Heart left ventricle (tissue), 16 donors: ENCODE data around the gene ZBTB4. TPM values are rescaled to one million over a fixed set of nuclear protein-coding genes. Genes with fewer than 3 reads are reported as not detected.

Experiments used
- ATAC-seq, 4 donors: fragments of 200-7000 bp; cut with Tn5 transposase; one replicate each; pipeline ENCODE4 v1.9.1; 2020 to 2022; ENCODE audit warnings: moderate library complexity in 4 of 4, mild to moderate bottlenecking in 3 of 4, moderate number of reproducible peaks in 1 of 4
- DNase-seq, 5 donors: peaks; one replicate each; pipeline ENCODE4 v3.0.0-alpha.2; 2020
- H3K27ac ChIP-seq, 12 donors: fragments of 200-600 bp; sonication (generic) in 4 of 12; one replicate each; pipeline versions ENCODE4 v1.5.0 to v1.8.0; 2016 to 2022; ENCODE audit warnings: mild to moderate bottlenecking in 2 of 12
- H3K27me3 ChIP-seq, 9 donors: fragments of 200-600 bp; sonication (generic) in 2 of 9; one replicate each; pipeline versions ENCODE4 v1.5.1 to v1.8.0; 2016 to 2022; ENCODE audit warnings: mild to moderate bottlenecking in 3 of 9
- H3K36me3 ChIP-seq, 9 donors: fragments of 200-600 bp; sonication (generic) in 2 of 9; one replicate each; pipeline versions ENCODE4 v1.5.0 to v1.8.0; 2018 to 2022; ENCODE audit warnings: mild to moderate bottlenecking in 2 of 9
- H3K4me1 ChIP-seq, 12 donors: fragments of 200-600 bp; sonication (generic) in 4 of 12; one replicate each; pipeline versions ENCODE4 v1.5.0 to v1.8.0; 2016 to 2022; ENCODE audit warnings: mild to moderate bottlenecking in 3 of 12
- H3K4me3 ChIP-seq, 12 donors: fragments of 200-600 bp; sonication (generic) in 4 of 12; one replicate each; pipeline versions ENCODE4 v1.5.0 to v1.8.0; 2017 to 2022; ENCODE audit warnings: mild to moderate bottlenecking in 9 of 12, moderate library complexity in 4 of 12
- H3K9me3 ChIP-seq, 12 donors: fragments of 200-600 bp; sonication (generic) in 4 of 12; one replicate each; pipeline versions ENCODE4 v1.5.0 to v1.8.0; 2016 to 2022; ENCODE audit warnings: mild to moderate bottlenecking in 1 of 12
- POLR2A ChIP-seq, 2 donors: fragments of 450-650 bp; IDR thresholded peaks; one replicate each; pipeline ENCODE4 v1.6.1; 2017; ENCODE audit warnings: antibody characterized with exemption in 2 of 2, mild to moderate bottlenecking in 2 of 2, moderate library complexity in 2 of 2
- WGBS, 4 donors: extraction: QIAGEN DNeasy Blood & Tissue Kit in 2 of 4; methylation state at CpG; one replicate each; pipeline versions ENCODE4 v1.1.5 to v1.1.7; 2013 to 2018; 5-methylcytosine and 5-hydroxymethylcytosine counted together
- intact Hi-C, 10 donors: fragments of 100-400 bp; cut with DNase I; formaldehyde crosslinking; loops; one replicate each; pipeline versions ENCODE4 v1.11.1 to v1.14.2; 2022
- polyA plus RNA-seq, 2 donors: library from polyadenylated mRNA; stranded (reverse); fragments of 200-250 nt; gene quantifications; one replicate each; pipeline ENCODE4 v1.2.3, GENCODE V29; 2013
- total RNA-seq, 9 donors: library from RNA; depleted of rRNA in 2 of 9; stranded (reverse); fragments of >200 nt in 2 of 9; fragmentation: NEBNext Ultra II Directional in 3 of 9; extraction: Animal tissue kit (Norgen Biotek cat#: 25700) in 3 of 9; gene quantifications; one replicate each; pipeline versions ENCODE4 v1.1.0 to v1.2.4, GENCODE V29; 2016 to 2023
- TF ChIP-seq, protein P1 (sequence below), 12 donors: fragments of 200-600 bp; sonication (generic) in 4 of 12; IDR thresholded peaks; one replicate each; pipeline versions ENCODE4 v1.5.0 to v1.8.0; 2018 to 2022; ENCODE audit warnings: antibody characterized with exemption in 12 of 12, mild to moderate bottlenecking in 5 of 12
- donor health status: ischemic (EF 13 %, LVEDD 7.1; RV severe dilation, severe dysfunction).
- donor health status: healthy with polysubstance abuse.
- donor health status: DM: no; HTN: yes; CAD: no.
- donor health status: DM: no; HTN: no; CAD: no.
- donor health status: ischemic (EF 25% LVEDD 6.9; RV normal size, moderate dysfunction).
- donor health status: ischemic (EF 25% LVEDD 5.7; RV mildly dilated, moderate dysfunction).
- donor health status: healthy.
- donor health status: DM: yes; HTN: yes; CAD: no.
- donor health status: ischemic (EF 35%, LVEDD 5.7; RV mildly dilated, moderate dysfunction).
- donor health status: nonischemic (EF 11% LVEDD 7.7; RV severe dilation, severe dysfunction).
- donor health status: DM: yes; HTN: yes; CAD: no.
- donor health status: PGD.
- donor health status: ischemic (EF 29% LVEDD 5.4; RV normal size, mild dysfunction).
- donor health status: nonischemic (EF 23%, LVEDD 6.1; RV moderate dilation, normal function).

The ZBTB4 gene
- total and polyA plus RNA-seq, 11 donors: 29.3 to 77.2 (median 58.9) TPM

DNA sequence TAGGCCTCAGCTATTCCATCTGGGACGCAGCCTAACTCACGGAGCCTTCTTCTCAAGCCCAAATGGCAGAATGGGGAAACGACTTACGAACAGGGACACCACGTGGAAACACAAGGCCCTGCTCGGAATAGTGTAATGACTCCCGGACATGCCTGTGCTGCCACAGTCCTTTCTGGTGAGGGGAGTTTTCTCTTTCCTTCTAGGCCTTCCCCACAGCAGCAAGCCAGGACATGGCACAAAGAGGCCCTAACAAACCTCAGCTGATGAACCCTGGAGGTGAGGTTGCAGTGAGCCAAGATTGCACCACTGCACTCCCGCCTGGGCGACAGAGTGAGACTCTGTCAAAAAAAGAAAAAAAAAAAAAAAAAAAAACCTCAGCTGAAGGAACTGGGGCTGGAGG lies 15.3 kb downstream of the ZBTB4 start:
- ATAC-seq: no peak
- Histone ChIP-seq H3K27me3 (no peaks in the 10 kb centered on the region), H3K27ac (no peak overlapping the region), H3K4me3 (no peak overlapping the region), H3K4me1 (peaks cover 5 to 35% (median 24%) of the 10 kb centered on the region in 12 donors), H3K9me3 (no peaks in the 10 kb centered on the region), H3K36me3 (peaks cover 0 to 52% (median 39%) of the 10 kb centered on the region in 9 donors)
- TF ChIP-seq POLR2A (IDR thresholded peaks at IDR 0.05): no peak
- TF ChIP-seq, protein P1, sequence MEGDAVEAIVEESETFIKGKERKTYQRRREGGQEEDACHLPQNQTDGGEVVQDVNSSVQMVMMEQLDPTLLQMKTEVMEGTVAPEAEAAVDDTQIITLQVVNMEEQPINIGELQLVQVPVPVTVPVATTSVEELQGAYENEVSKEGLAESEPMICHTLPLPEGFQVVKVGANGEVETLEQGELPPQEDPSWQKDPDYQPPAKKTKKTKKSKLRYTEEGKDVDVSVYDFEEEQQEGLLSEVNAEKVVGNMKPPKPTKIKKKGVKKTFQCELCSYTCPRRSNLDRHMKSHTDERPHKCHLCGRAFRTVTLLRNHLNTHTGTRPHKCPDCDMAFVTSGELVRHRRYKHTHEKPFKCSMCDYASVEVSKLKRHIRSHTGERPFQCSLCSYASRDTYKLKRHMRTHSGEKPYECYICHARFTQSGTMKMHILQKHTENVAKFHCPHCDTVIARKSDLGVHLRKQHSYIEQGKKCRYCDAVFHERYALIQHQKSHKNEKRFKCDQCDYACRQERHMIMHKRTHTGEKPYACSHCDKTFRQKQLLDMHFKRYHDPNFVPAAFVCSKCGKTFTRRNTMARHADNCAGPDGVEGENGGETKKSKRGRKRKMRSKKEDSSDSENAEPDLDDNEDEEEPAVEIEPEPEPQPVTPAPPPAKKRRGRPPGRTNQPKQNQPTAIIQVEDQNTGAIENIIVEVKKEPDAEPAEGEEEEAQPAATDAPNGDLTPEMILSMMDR (IDR thresholded peaks at IDR 0.05): no peak
- DNase-seq: no peak
- WGBS, 4 donors: 90 to 96% (median 93%) methylated on average over 6 to 9 of the region's 9 CpGs
- intact Hi-C loops: no loop called here

DNA sequence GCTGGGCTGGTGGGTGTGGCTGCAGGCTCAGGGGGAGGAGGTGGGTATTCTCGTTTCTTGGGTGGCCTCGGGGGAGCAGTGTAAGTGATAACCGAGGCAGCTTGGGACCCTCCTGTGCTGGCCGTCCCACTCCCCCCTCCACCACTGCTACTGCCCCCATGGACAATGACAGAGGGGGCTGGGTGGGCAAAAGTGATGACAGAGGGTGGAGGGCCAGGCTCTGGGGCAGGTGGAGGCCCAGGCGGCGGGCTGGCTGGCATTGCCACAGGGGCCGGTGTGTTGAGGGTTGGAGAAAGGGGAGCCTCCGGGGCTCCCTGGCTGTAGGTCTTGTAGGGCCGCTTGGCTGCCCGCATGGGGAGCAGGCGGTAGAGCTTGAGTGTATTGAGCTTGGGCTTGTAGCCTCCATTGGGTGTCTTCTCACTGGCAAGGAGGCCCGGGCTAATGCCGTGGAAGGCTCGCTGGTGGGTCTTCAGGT lies 16.0 kb downstream of the ZBTB4 start:
- no peak for DNase-seq
- H3K27ac ChIP-seq: no peak overlapping the region
- no peaks in the 10 kb centered on the region for H3K27me3 ChIP-seq
- 83 to 94% (median 87%) methylated on average over 11 to 14 of the region's 14 CpGs for WGBS, 4 donors
- intact Hi-C loops: no loop called here
- H3K36me3 ChIP-seq: peaks cover 0 to 52% (median 39%) of the 10 kb centered on the region in 9 donors
- H3K4me3 ChIP-seq: no peak overlapping the region
- ATAC-seq: no peak
- TF ChIP-seq POLR2A (IDR thresholded peaks at IDR 0.05): no peak
- TF ChIP-seq, protein P1 (IDR thresholded peaks at IDR 0.05): no peak
- peaks cover 5 to 30% (median 24%) of the 10 kb centered on the region in 12 donors for H3K4me1 ChIP-seq
- no peaks in the 10 kb centered on the region for H3K9me3 ChIP-seq

DNA sequence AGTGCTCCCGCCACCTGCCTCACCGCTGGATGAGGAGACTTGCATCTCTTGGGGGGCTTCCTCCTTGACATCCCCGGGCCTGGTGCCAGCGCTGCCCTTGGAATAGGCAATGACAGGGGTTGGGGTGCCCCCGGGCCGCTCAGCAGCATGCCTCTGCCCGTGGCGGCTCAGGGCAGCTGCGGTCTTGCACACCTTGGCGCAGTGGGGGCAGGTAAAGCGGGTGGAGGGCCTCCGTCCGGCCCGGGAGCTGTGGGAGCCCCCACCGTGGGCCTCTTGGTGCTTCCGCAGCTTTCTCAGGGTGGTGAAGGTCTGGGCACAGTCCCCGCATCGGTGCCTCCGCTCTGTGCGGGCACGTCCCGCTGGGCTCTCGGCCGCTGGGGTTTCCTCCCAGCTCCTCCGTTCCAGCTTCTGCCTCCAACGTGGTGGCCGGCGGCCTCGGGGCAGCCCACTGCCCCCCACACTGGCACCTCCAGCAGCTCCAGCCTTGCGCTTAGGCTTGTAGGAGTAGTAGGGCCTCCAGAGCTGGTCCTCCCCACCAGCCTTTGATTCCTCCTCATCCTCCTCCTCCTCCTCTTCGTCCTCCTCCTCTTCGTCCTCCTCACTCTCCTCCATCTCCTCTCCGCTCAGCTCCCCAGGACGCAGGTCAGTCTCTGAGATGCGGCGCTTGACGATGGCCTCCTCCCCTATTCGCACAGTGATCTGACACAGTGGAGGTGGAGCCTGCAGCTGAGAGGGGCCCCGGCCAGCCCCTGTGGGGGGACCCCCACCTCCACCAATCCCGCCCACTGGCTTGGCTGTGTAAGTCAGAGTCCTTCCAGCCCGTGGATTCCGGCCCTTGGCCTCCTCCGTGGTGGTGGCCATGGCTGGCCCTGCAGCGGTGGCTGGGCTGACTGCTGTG lies 16.7 kb downstream of the ZBTB4 start:
- peak in 1 of 4 donors; percentile 6 for ATAC-seq
- Histone ChIP-seq H3K36me3 (peaks cover 0 to 52% (median 39%) of the 10 kb centered on the region in 9 donors), H3K27ac (no peak overlapping the region), H3K4me1 (peaks cover 5 to 24% (median 20%) of the 10 kb centered on the region in 12 donors), H3K9me3 (no peaks in the 10 kb centered on the region), H3K27me3 (no peaks in the 10 kb centered on the region), H3K4me3 (no peak overlapping the region)
- intact Hi-C loops: no loop called here
- no peak for TF ChIP-seq POLR2A (IDR thresholded peaks at IDR 0.05)
- TF ChIP-seq, protein P1 (IDR thresholded peaks at IDR 0.05): no peak
- peak in 1 of 5 donors; percentile 25 for DNase-seq
- 92 to 94% (median 92%) methylated on average over 23 to 44 of the region's 44 CpGs for WGBS, 4 donors

- H3K4me3 ChIP-seq: no peak overlapping the region
- ATAC-seq (no peak), DNase-seq (no peak)
- H3K4me1 ChIP-seq: peaks cover 2 to 19% (median 9%) of the 10 kb centered on the region in 12 donors
- TF ChIP-seq POLR2A (IDR thresholded peaks at IDR 0.05): no peak
- TF ChIP-seq, protein P1 (IDR thresholded peaks at IDR 0.05): no peak
- H3K9me3 ChIP-seq: no peaks in the 10 kb centered on the region
- WGBS, 4 donors: 92 to 96% (median 94%) methylated on average over 7 of the region's 7 CpGs
- peaks cover 0 to 44% (median 36%) of the 10 kb centered on the region in 9 donors for H3K36me3 ChIP-seq
- H3K27ac ChIP-seq: no peak overlapping the region
- H3K27me3 ChIP-seq: no peaks in the 10 kb centered on the region
- intact Hi-C loops: no loop called here
Measured at GRCh38 chr17:7460850-7461660, 18.4 kb downstream of the ZBTB4 start.
